Measurements from ENCODE around the gene DDIT4. TPM values are rescaled to one million over a fixed set of nuclear protein-coding genes. Genes with fewer than 3 reads are reported as not detected.

DDIT4 gene
- total and polyA plus RNA-seq, 2 experiments from 2014 or later: 114 to 136 TPM

GRCh38 chr10:72257051-72257892, 16.5 kb upstream of the DDIT4 start (continued):
- no peak for TF ChIP-seq ZNF462 (CRISPR knock-in tag; IDR thresholded peaks at IDR 0.05)
- TF ChIP-seq, protein P1, sequence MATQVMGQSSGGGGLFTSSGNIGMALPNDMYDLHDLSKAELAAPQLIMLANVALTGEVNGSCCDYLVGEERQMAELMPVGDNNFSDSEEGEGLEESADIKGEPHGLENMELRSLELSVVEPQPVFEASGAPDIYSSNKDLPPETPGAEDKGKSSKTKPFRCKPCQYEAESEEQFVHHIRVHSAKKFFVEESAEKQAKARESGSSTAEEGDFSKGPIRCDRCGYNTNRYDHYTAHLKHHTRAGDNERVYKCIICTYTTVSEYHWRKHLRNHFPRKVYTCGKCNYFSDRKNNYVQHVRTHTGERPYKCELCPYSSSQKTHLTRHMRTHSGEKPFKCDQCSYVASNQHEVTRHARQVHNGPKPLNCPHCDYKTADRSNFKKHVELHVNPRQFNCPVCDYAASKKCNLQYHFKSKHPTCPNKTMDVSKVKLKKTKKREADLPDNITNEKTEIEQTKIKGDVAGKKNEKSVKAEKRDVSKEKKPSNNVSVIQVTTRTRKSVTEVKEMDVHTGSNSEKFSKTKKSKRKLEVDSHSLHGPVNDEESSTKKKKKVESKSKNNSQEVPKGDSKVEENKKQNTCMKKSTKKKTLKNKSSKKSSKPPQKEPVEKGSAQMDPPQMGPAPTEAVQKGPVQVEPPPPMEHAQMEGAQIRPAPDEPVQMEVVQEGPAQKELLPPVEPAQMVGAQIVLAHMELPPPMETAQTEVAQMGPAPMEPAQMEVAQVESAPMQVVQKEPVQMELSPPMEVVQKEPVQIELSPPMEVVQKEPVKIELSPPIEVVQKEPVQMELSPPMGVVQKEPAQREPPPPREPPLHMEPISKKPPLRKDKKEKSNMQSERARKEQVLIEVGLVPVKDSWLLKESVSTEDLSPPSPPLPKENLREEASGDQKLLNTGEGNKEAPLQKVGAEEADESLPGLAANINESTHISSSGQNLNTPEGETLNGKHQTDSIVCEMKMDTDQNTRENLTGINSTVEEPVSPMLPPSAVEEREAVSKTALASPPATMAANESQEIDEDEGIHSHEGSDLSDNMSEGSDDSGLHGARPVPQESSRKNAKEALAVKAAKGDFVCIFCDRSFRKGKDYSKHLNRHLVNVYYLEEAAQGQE (IDR thresholded peaks at IDR 0.05; ENCODE audit: unreplicated experiment): no peak
- TF ChIP-seq EZH2phosphoT487 (IDR thresholded peaks at IDR 0.05; ENCODE audit: unreplicated experiment): no peak
- TF ChIP-seq STAT1 (IDR thresholded peaks at IDR 0.05; ENCODE audit: unreplicated experiment): no peak
- no peak for TF ChIP-seq JUNB (IDR thresholded peaks at IDR 0.05; ENCODE audit: unreplicated experiment)

Data from GM23338 (cell line).